KMS-11 (cell line): ENCODE data around the gene CSNK1A1.
"Not testable (repeated sequence)": the region's sequence is repeated elsewhere in the genome, so short reads cannot be mapped to it uniquely, and the experiment has no call there.

ENCODE experiments used
- H2AFZ ChIP-seq: fragments of 200-600 bp; sonication (generic); 2 replicates; pipeline ENCODE4 v1.6.1; 2016; ENCODE audit warnings: antibody characterized with exemption, mixed run types, low read depth
- H3K27ac ChIP-seq: fragments of 200-600 bp; sonication (generic); 2 replicates; pipeline ENCODE4 v1.6.1; 2016; ENCODE audit warnings: mild to moderate bottlenecking, mixed run types
- H3K27me3 ChIP-seq: fragments of 200-600 bp; sonication (generic); 2 replicates; pipeline ENCODE4 v1.6.1; 2017; ENCODE audit warnings: mild to moderate bottlenecking, low read depth, mixed run types, moderate library complexity; ENCODE audit not compliant: insufficient read depth
- H3K36me3 ChIP-seq: fragments of 200-600 bp; sonication (generic); 2 replicates; pipeline ENCODE4 v1.6.1; 2017; ENCODE audit warnings: mild to moderate bottlenecking, mixed run types; ENCODE audit not compliant: insufficient read depth
- H3K4me1 ChIP-seq: fragments of 200-600 bp; sonication (generic); 2 replicates; pipeline ENCODE4 v1.6.1; 2016; ENCODE audit warnings: mild to moderate bottlenecking, low read depth, mixed run types; ENCODE audit not compliant: poor library complexity, severe bottlenecking
- H3K4me2 ChIP-seq: fragments of 200-600 bp; sonication (generic); 2 replicates; pipeline ENCODE4 v1.7.0; 2016; ENCODE audit warnings: mild to moderate bottlenecking, mixed run types
- H3K4me3 ChIP-seq: fragments of 200-600 bp; sonication (generic); IDR thresholded peaks from 2 replicates; pipeline ENCODE4 v1.6.1; 2017; ENCODE audit warnings: low read depth, low read length, mixed read lengths; ENCODE audit not compliant: insufficient read depth
- H3K79me2 ChIP-seq: fragments of 200-600 bp; sonication (generic); 2 replicates; pipeline ENCODE4 v1.6.1; 2016; ENCODE audit warnings: low read depth, mixed run types; ENCODE audit not compliant: insufficient read depth
- H3K9ac ChIP-seq: fragments of 200-600 bp; sonication (generic); 2 replicates; pipeline ENCODE4 v1.6.1; 2016; ENCODE audit warnings: mild to moderate bottlenecking, mixed run types
- H4K20me1 ChIP-seq: fragments of 200-600 bp; sonication (generic); 2 replicates; pipeline ENCODE4 v1.6.1; 2016; ENCODE audit warnings: mild to moderate bottlenecking, mixed run types; ENCODE audit not compliant: insufficient read depth
- CTCF ChIP-seq: fragments of 200-600 bp; sonication (generic); conservative IDR thresholded peaks from 2 replicates; pipeline ENCODE4 v1.6.1; 2017; ENCODE audit warnings: low read depth, mild to moderate bottlenecking, antibody characterized with exemption, low read length, moderate library complexity, mixed read lengths

CSNK1A1 gene

GRCh38 chr5:149551227-149552037 is at the start of gene CSNK1A1:
Gene CSNK1A1 (minus strand): TSS chr5:149551439. CDS start chr5:149550964, 475 bp downstream.
- TF ChIP-seq CTCF: peak; percentile 68

GRCh38 chr5:149600932-149601331 is 49.7 kb upstream of the CSNK1A1 start:
- Histone ChIP-seq H3K4me3 (no peak overlapping the region), H3K36me3 (no peaks in the 10 kb centered on the region), H3K79me2 (no peaks in the 10 kb centered on the region), H3K4me2 (no peak overlapping the region), H3K27me3 (no peaks in the 10 kb centered on the region), H2AFZ (no peak overlapping the region), H3K9ac (no peak overlapping the region), H4K20me1 (no peaks in the 10 kb centered on the region), H3K27ac (no peak overlapping the region), H3K4me1 (no peaks in the 10 kb centered on the region)
- no peak for TF ChIP-seq CTCF

More at GRCh38 chr5:149551227-149552037, at the start of gene CSNK1A1:
- H3K27ac ChIP-seq: peak within 1 kb of the TSS; percentile 82
- peaks cover 47% of the 10 kb centered on the region for H3K79me2 ChIP-seq
- no peak within 1 kb of the TSS for H3K4me3 ChIP-seq
- peaks cover 18% of the 10 kb centered on the region for H3K4me1 ChIP-seq
- H3K27me3 ChIP-seq: no peaks in the 10 kb centered on the region
- H4K20me1 ChIP-seq: no peaks in the 10 kb centered on the region
- H3K4me2 ChIP-seq: peak within 1 kb of the TSS; percentile 82
- no peaks in the 10 kb centered on the region for H3K36me3 ChIP-seq
- peak within 1 kb of the TSS; percentile 72 for H2AFZ ChIP-seq
- H3K9ac ChIP-seq: peak within 1 kb of the TSS; percentile 91

GRCh38 chr5:149599375-149599774 is 48.1 kb upstream of the CSNK1A1 start:
- Histone ChIP-seq H3K4me2 (no peak overlapping the region), H4K20me1 (no peaks in the 10 kb centered on the region), H3K4me3 (no peak overlapping the region), H3K79me2 (no peaks in the 10 kb centered on the region), H3K4me1 (no peaks in the 10 kb centered on the region), H3K9ac (no peak overlapping the region), H3K27me3 (no peaks in the 10 kb centered on the region), H3K27ac (no peak overlapping the region), H2AFZ (no peak overlapping the region), H3K36me3 (no peaks in the 10 kb centered on the region)
- no peak for TF ChIP-seq CTCF

- H3K27ac ChIP-seq: no peak overlapping the region
These were observed 47.7 kb upstream of the CSNK1A1 start for GRCh38 chr5:149598966-149599365.

GRCh38 chr5:149598234-149598633 is 47.0 kb upstream of the CSNK1A1 start:
- H3K9ac ChIP-seq, H3K4me1 ChIP-seq, H3K4me3 ChIP-seq, H3K27me3 ChIP-seq, H3K27ac ChIP-seq, H2AFZ ChIP-seq, H3K4me2 ChIP-seq, H3K79me2 ChIP-seq, H4K20me1 ChIP-seq, H3K36me3 ChIP-seq: not testable (repeated sequence)

More at GRCh38 chr5:149598966-149599365, 47.7 kb upstream of the CSNK1A1 start:
- no peak overlapping the region for H3K4me2 ChIP-seq
- H3K4me1 ChIP-seq: no peaks in the 10 kb centered on the region
- no peaks in the 10 kb centered on the region for H4K20me1 ChIP-seq
- H3K4me3 ChIP-seq: no peak overlapping the region
- H3K79me2 ChIP-seq: no peaks in the 10 kb centered on the region
- H3K27me3 ChIP-seq: no peaks in the 10 kb centered on the region
- TF ChIP-seq CTCF: no peak
- no peak overlapping the region for H3K9ac ChIP-seq
- H3K36me3 ChIP-seq: no peaks in the 10 kb centered on the region
- H2AFZ ChIP-seq: no peak overlapping the region
